GM18520 (cell line): ENCODE measurements around the gene KAZN.

ENCODE experiments used
- ATAC-seq: cut with Tn5 transposase; IDR thresholded peaks from one replicate; pipeline ENCODE4 v1.9.1; 2021; ENCODE audit not compliant: unreplicated experiment

KAZN gene

GRCh38 chr1:14945132-14946010, 346.9 kb downstream of the KAZN start:
- no peak for ATAC-seq

- ATAC-seq: no peak
Measured at GRCh38 chr1:14946011-14946359, 347.5 kb downstream of the KAZN start.

GRCh38 chr1:14946684-14947238, 348.3 kb downstream of the KAZN start:
- ATAC-seq: no peak

GRCh38 chr1:14947421-14947820, 348.9 kb downstream of the KAZN start:
- ATAC-seq: no peak

GRCh38 chr1:14948112-14948652, 349.7 kb downstream of the KAZN start:
- no peak for ATAC-seq

- ATAC-seq: no peak
Measured at GRCh38 chr1:14949270-14949835, 350.9 kb downstream of the KAZN start.

- no peak for ATAC-seq
Measured at GRCh38 chr1:14949836-14950713, 351.6 kb downstream of the KAZN start.

- no peak for ATAC-seq
Measured at GRCh38 chr1:14951766-14952165, 353.3 kb downstream of the KAZN start.

GRCh38 chr1:14952626-14953314, 354.3 kb downstream of the KAZN start:
- no peak for ATAC-seq

- no peak for ATAC-seq
Measured at GRCh38 chr1:14954210-14954609, 355.7 kb downstream of the KAZN start.

- ATAC-seq: no peak
Measured at GRCh38 chr1:14954930-14955329, 356.4 kb downstream of the KAZN start.

GRCh38 chr1:14955402-14955801, 356.9 kb downstream of the KAZN start:
- no peak for ATAC-seq

- ATAC-seq: no peak
Measured at GRCh38 chr1:14955976-14956375, 357.5 kb downstream of the KAZN start.

GRCh38 chr1:14956579-14957195, 358.2 kb downstream of the KAZN start:
- ATAC-seq: no peak

- no peak for ATAC-seq
Measured at GRCh38 chr1:14957375-14958098, 359.1 kb downstream of the KAZN start.

- ATAC-seq: no peak
Measured at GRCh38 chr1:14958249-14959058, 360.0 kb downstream of the KAZN start.

- no peak for ATAC-seq
Measured at GRCh38 chr1:14959059-14959694, 360.7 kb downstream of the KAZN start.

GRCh38 chr1:14961661-14962267, 363.3 kb downstream of the KAZN start:
- no peak for ATAC-seq
